Brain microvascular endothelial cell (primary cell): ENCODE results near the gene FMO2.
"Not testable (repeated sequence)": the region's sequence is repeated elsewhere in the genome, so short reads cannot be mapped to it uniquely, and the experiment has no call there.

Source experiments
- DNase-seq: peaks from one replicate; pipeline ENCODE4 v3.0.0-alpha.2; 2020
- H3K27ac ChIP-seq: fragments of 250-450 bp; sonication (Bioruptor Pico); 2 replicates; pipeline ENCODE4 v1.5.1; 2020; ENCODE audit warnings: mild to moderate bottlenecking, moderate library complexity
- H3K27me3 ChIP-seq: fragments of 250-450 bp; sonication (Bioruptor Pico); replicated peaks from 2 replicates; pipeline ENCODE4 v1.5.1; 2020; ENCODE audit warnings: mild to moderate bottlenecking
- H3K36me3 ChIP-seq: fragments of 250-450 bp; sonication (Bioruptor Pico); replicated peaks from 2 replicates; pipeline ENCODE4 v1.5.1; 2020; ENCODE audit warnings: mild to moderate bottlenecking
- H3K4me3 ChIP-seq: 2 replicates; pipeline ENCODE4 v1.5.1; 2011; ENCODE audit warnings: low read depth, mild to moderate bottlenecking, control low read depth, low read length, moderate library complexity
- in situ Hi-C: cut with HindIII; loops from 2 replicates; pipeline ENCODE4 v1.10.0; 2017; ENCODE audit warnings: low sequenced_read_pairs, low pct_ligation_motif_present
- TF ChIP-seq, protein P1 (sequence below): IDR thresholded peaks from 2 replicates; pipeline ENCODE4 v1.5.1; 2011; ENCODE audit warnings: low read depth, mild to moderate bottlenecking, moderate library complexity, low read length, control low read depth, inconsistent platforms; ENCODE audit errors: missing control alignments

Gene FMO2

DNA sequence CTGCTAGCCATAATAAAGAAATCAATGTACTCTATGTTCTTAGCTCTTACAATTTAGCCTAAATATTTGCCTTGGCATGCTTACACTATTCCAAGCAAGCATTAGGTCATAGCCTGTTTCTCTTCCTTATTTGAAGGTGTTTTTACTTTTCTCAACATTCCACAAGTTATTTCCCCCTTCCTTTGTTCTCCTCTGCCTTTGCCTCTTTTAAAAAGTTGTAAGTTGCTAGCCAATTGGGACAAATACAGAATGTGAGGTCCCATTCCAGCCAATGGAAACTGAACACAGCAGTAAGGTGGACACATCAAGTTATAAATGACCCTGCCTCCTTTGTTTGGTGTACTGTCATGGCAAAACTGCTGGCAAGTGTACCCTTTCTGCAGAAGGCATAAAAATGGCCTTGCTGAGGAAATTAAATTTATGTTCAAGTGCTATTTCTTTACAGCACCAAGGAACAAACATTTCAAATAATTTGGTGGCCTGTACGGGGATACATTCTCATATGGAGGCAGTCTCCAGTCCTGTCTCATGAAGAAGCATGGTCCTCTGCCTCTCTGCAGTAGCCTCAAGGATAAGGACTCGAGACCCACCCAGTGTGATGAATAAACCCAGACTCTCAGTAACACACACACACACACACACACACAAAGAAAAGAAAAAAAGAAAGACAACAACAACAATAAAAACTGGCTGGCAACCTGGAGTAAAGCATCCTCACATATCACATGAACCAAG lies 34.4 kb downstream of the FMO2 start:
- H3K27me3 ChIP-seq, result no peaks in the 10 kb centered on the region
- peak; percentile 40 for DNase-seq
- TF ChIP-seq, protein P1, sequence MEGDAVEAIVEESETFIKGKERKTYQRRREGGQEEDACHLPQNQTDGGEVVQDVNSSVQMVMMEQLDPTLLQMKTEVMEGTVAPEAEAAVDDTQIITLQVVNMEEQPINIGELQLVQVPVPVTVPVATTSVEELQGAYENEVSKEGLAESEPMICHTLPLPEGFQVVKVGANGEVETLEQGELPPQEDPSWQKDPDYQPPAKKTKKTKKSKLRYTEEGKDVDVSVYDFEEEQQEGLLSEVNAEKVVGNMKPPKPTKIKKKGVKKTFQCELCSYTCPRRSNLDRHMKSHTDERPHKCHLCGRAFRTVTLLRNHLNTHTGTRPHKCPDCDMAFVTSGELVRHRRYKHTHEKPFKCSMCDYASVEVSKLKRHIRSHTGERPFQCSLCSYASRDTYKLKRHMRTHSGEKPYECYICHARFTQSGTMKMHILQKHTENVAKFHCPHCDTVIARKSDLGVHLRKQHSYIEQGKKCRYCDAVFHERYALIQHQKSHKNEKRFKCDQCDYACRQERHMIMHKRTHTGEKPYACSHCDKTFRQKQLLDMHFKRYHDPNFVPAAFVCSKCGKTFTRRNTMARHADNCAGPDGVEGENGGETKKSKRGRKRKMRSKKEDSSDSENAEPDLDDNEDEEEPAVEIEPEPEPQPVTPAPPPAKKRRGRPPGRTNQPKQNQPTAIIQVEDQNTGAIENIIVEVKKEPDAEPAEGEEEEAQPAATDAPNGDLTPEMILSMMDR, result no peak
- no peaks in the 10 kb centered on the region for H3K36me3 ChIP-seq
- peak overlapping the region; percentile 87 for H3K27ac ChIP-seq
- in situ Hi-C loops, result no loop called here
- no peak overlapping the region for H3K4me3 ChIP-seq

- DNase-seq, result peak; percentile 70
- no peaks in the 10 kb centered on the region for H3K36me3 ChIP-seq
- peak overlapping the region; percentile 9 for H3K4me3 ChIP-seq
- H3K27ac ChIP-seq, result peak overlapping the region; percentile 87
- TF ChIP-seq, protein P1, result no peak
- in situ Hi-C loops, result no loop called here
- H3K27me3 ChIP-seq, result no peaks in the 10 kb centered on the region
These were observed 35.0 kb downstream of the FMO2 start for GRCh38 chr1:171220081-171220420.

DNA sequence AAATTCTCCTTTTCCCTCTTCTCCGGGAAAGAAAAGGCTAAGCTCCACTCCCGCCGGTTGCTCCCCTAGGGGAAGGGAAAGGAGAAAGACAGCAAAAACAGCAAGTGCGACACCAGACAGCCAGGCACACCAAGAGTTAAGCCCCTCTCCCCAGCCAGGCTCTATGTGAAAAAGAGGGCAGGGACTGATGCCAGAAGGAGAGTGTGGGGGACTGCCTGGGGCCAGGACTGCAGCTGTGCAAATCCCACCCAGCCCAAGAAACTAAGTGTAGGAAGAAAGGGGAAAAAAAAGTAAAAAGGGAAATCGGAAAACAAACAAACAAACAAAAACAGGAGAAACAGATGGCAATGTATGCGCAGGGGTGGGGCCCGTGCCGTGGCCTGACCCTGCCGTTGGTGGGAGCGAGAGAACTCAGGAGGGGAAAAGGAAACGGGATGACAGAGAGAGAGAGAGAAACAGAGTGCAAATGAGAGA lies 35.5 kb downstream of the FMO2 start:
- Histone ChIP-seq H3K27me3 (no peaks in the 10 kb centered on the region), H3K27ac (peak overlapping the region; percentile 87), H3K4me3 (peak overlapping the region; percentile 9), H3K36me3 (no peaks in the 10 kb centered on the region)
- in situ Hi-C loops, result no loop called here
- peak; percentile 51 for DNase-seq
- TF ChIP-seq, protein P1, result peak; percentile 14

- Histone ChIP-seq H3K27me3 (no peaks in the 10 kb centered on the region), H3K27ac (no peak overlapping the region), H3K4me3 (no peak overlapping the region), H3K36me3 (no peaks in the 10 kb centered on the region)
- DNase-seq, result peak; percentile 8
- in situ Hi-C loops, result no loop called here
- TF ChIP-seq, protein P1, result no peak
These were observed 36.8 kb downstream of the FMO2 start for GRCh38 chr1:171221665-171222591.

- H3K36me3 ChIP-seq, result no peaks in the 10 kb centered on the region
- no peak for DNase-seq
- in situ Hi-C loops, result no loop called here
These were observed 37.8 kb downstream of the FMO2 start for GRCh38 chr1:171222936-171223335.

DNA sequence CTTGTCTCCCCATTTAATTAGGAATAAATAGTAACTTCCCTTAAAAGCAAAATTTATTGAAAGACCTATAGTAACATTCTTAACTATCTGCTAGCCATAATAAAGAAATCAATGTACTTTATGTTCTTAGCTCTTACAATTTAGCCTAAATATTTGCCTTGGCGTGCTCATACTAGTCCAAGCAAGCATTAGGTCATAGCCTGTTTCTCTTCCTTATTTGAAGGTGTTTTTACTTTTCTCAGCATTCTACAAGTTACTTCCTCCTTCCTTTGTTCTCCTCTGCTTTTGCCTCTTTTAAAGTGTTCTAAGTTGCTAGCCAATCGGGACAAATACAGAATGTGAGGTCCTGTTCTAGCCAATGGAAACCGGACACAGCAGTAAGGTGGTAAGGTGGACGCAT lies 39.2 kb downstream of the FMO2 start:
- H3K27me3 ChIP-seq, H3K4me3 ChIP-seq, in situ Hi-C loops, H3K36me3 ChIP-seq, DNase-seq, H3K27ac ChIP-seq: not testable (repeated sequence)

More at GRCh38 chr1:171222936-171223335, 37.8 kb downstream of the FMO2 start:
- H3K4me3 ChIP-seq, result no peak overlapping the region
- TF ChIP-seq, protein P1, result no peak
- H3K27me3 ChIP-seq, result no peaks in the 10 kb centered on the region
- no peak overlapping the region for H3K27ac ChIP-seq
